T-helper 17 cell (primary cell): ENCODE data around the gene CLEC19A. TPM values are rescaled to one million over a fixed set of nuclear protein-coding genes. Genes with fewer than 3 reads are reported as not detected.
"Not testable (repeated sequence)": the region's sequence is repeated elsewhere in the genome, so short reads cannot be mapped to it uniquely, and the experiment has no call there.

ENCODE experiments used
- ATAC-seq: fragments of 150-1000 bp; cut with Tn5 transposase; 2 replicates; pipeline ENCODE4 v1.10.0; 2021; ENCODE audit warnings: mild to moderate bottlenecking, moderate library complexity
- DNase-seq, 3 donors: peaks; one replicate each; pipeline versions ENCODE4 v3.0.0 to v3.0.0-alpha.2; 2020 to 2021
- H3K9me3 ChIP-seq: one replicate; pipeline ENCODE4 v1.7.0; 2013; ENCODE audit warnings: low read length, mild to moderate bottlenecking; ENCODE audit not compliant: control insufficient read depth, poor library complexity, severe bottlenecking
- H3K27ac Mint-ChIP-seq: one replicate; pipeline ENCODE4 v1.8.0; 2022; ENCODE audit warnings: mild to moderate bottlenecking, moderate library complexity, mixed read lengths
- H3K27me3 Mint-ChIP-seq: one replicate; pipeline ENCODE4 v1.8.0; 2022; ENCODE audit warnings: mixed read lengths
- H3K36me3 Mint-ChIP-seq: one replicate; pipeline ENCODE4 v1.8.0; 2022; ENCODE audit warnings: low read depth, mixed read lengths
- H3K4me1 Mint-ChIP-seq: one replicate; pipeline ENCODE4 v1.8.0; 2022; ENCODE audit warnings: mild to moderate bottlenecking, mixed read lengths
- H3K4me3 Mint-ChIP-seq: one replicate; pipeline ENCODE4 v1.8.0; 2022; ENCODE audit warnings: mild to moderate bottlenecking, moderate library complexity, mixed read lengths
- total RNA-seq, 4 donors: library from RNA in 2 of 4; stranded (reverse) in 2 of 4; gene quantifications; one replicate each; pipeline ENCODE4 v1.2.3 and lab custom pipeline; 2022 to 2026

Gene CLEC19A
- total RNA-seq, 2 donors from 2014 or later, result not detected

GRCh38 chr16:19315889-19316433, 30.4 kb downstream of the CLEC19A start:
- ATAC-seq, result no peak
- Mint-ChIP-seq H3K27me3 (no peaks in the 10 kb centered on the region), H3K4me1 (no peaks in the 10 kb centered on the region), H3K36me3 (no peaks in the 10 kb centered on the region), H3K4me3 (no peak overlapping the region), H3K27ac (no peak overlapping the region)
- no peak for DNase-seq
- H3K9me3 ChIP-seq, result no peaks in the 10 kb centered on the region

GRCh38 chr16:19316846-19317245, 31.3 kb downstream of the CLEC19A start:
- Mint-ChIP-seq H3K4me3 (no peak overlapping the region), H3K27me3 (no peaks in the 10 kb centered on the region), H3K4me1 (no peaks in the 10 kb centered on the region), H3K36me3 (no peaks in the 10 kb centered on the region), H3K27ac (no peak overlapping the region)
- DNase-seq, result no peak
- no peaks in the 10 kb centered on the region for H3K9me3 ChIP-seq
- ATAC-seq, result no peak

GRCh38 chr16:19321186-19321585, 35.7 kb downstream of the CLEC19A start:
- not testable (repeated sequence) for H3K27me3 Mint-ChIP-seq, H3K4me1 Mint-ChIP-seq, ATAC-seq, H3K27ac Mint-ChIP-seq, H3K36me3 Mint-ChIP-seq, H3K4me3 Mint-ChIP-seq, DNase-seq, H3K9me3 ChIP-seq

GRCh38 chr16:19323596-19323995, 38.1 kb downstream of the CLEC19A start:
- DNase-seq (no peak), ATAC-seq (no peak)
- H3K4me3 Mint-ChIP-seq, result no peak overlapping the region
- no peaks in the 10 kb centered on the region for H3K27me3 Mint-ChIP-seq
- no peaks in the 10 kb centered on the region for H3K9me3 ChIP-seq
- H3K36me3 Mint-ChIP-seq, result no peaks in the 10 kb centered on the region
- no peaks in the 10 kb centered on the region for H3K4me1 Mint-ChIP-seq
- H3K27ac Mint-ChIP-seq, result no peak overlapping the region

GRCh38 chr16:19328364-19328763, 42.8 kb downstream of the CLEC19A start:
- no peaks in the 10 kb centered on the region for H3K9me3 ChIP-seq
- DNase-seq (no peak), ATAC-seq (no peak)
- no peak overlapping the region for H3K27ac Mint-ChIP-seq
- no peaks in the 10 kb centered on the region for H3K36me3 Mint-ChIP-seq
- no peaks in the 10 kb centered on the region for H3K4me1 Mint-ChIP-seq
- peaks cover 8% of the 10 kb centered on the region for H3K27me3 Mint-ChIP-seq
- H3K4me3 Mint-ChIP-seq, result no peak overlapping the region

GRCh38 chr16:19329932-19330331, 44.4 kb downstream of the CLEC19A start:
- no peaks in the 10 kb centered on the region for H3K9me3 ChIP-seq
- peaks cover 8% of the 10 kb centered on the region for H3K27me3 Mint-ChIP-seq
- no peaks in the 10 kb centered on the region for H3K36me3 Mint-ChIP-seq
- DNase-seq (no peak), ATAC-seq (no peak)
- no peak overlapping the region for H3K27ac Mint-ChIP-seq
- no peaks in the 10 kb centered on the region for H3K4me1 Mint-ChIP-seq
- H3K4me3 Mint-ChIP-seq, result no peak overlapping the region

- H3K27me3 Mint-ChIP-seq, result peaks cover 8% of the 10 kb centered on the region
- no peak for ATAC-seq
- no peaks in the 10 kb centered on the region for H3K36me3 Mint-ChIP-seq
- no peaks in the 10 kb centered on the region for H3K4me1 Mint-ChIP-seq
- no peak overlapping the region for H3K27ac Mint-ChIP-seq
- DNase-seq, result no peak
- no peak overlapping the region for H3K4me3 Mint-ChIP-seq
- no peaks in the 10 kb centered on the region for H3K9me3 ChIP-seq
Observed at GRCh38 chr16:19330841-19331397, 45.4 kb downstream of the CLEC19A start.

- no peak for DNase-seq
- H3K4me3 Mint-ChIP-seq, result no peak overlapping the region
- ATAC-seq, result no peak
- no peaks in the 10 kb centered on the region for H3K4me1 Mint-ChIP-seq
- no peak overlapping the region for H3K27ac Mint-ChIP-seq
- H3K27me3 Mint-ChIP-seq, result peaks cover 8% of the 10 kb centered on the region
- H3K36me3 Mint-ChIP-seq, result no peaks in the 10 kb centered on the region
- no peaks in the 10 kb centered on the region for H3K9me3 ChIP-seq
Observed at GRCh38 chr16:19331794-19332193, 46.3 kb downstream of the CLEC19A start.

GRCh38 chr16:19338335-19338734, 52.8 kb downstream of the CLEC19A start:
- no peak overlapping the region for H3K4me3 Mint-ChIP-seq
- ATAC-seq, result no peak
- H3K27me3 Mint-ChIP-seq, result peaks cover 4% of the 10 kb centered on the region
- no peak overlapping the region for H3K27ac Mint-ChIP-seq
- no peaks in the 10 kb centered on the region for H3K4me1 Mint-ChIP-seq
- H3K9me3 ChIP-seq, result no peaks in the 10 kb centered on the region
- peaks cover 2% of the 10 kb centered on the region for H3K36me3 Mint-ChIP-seq
- no peak for DNase-seq

GRCh38 chr16:19344224-19344801, 58.8 kb downstream of the CLEC19A start:
- Mint-ChIP-seq H3K4me1 (no peaks in the 10 kb centered on the region), H3K27me3 (peaks cover 22% of the 10 kb centered on the region), H3K27ac (no peak overlapping the region), H3K4me3 (no peak overlapping the region), H3K36me3 (peaks cover 2% of the 10 kb centered on the region)
- no peaks in the 10 kb centered on the region for H3K9me3 ChIP-seq
- no peak for DNase-seq
- ATAC-seq, result no peak

GRCh38 chr16:19344980-19345379, 59.4 kb downstream of the CLEC19A start:
- H3K9me3 ChIP-seq, result no peaks in the 10 kb centered on the region
- no peaks in the 10 kb centered on the region for H3K4me1 Mint-ChIP-seq
- H3K36me3 Mint-ChIP-seq, result peaks cover 2% of the 10 kb centered on the region
- H3K27ac Mint-ChIP-seq, result no peak overlapping the region
- ATAC-seq (no peak), DNase-seq (no peak)
- H3K4me3 Mint-ChIP-seq, result no peak overlapping the region
- peaks cover 22% of the 10 kb centered on the region for H3K27me3 Mint-ChIP-seq

GRCh38 chr16:19346335-19346922, 60.9 kb downstream of the CLEC19A start:
- peaks cover 22% of the 10 kb centered on the region for H3K27me3 Mint-ChIP-seq
- no peaks in the 10 kb centered on the region for H3K4me1 Mint-ChIP-seq
- no peak for ATAC-seq

GRCh38 chr16:19348125-19348524, 62.6 kb downstream of the CLEC19A start:
- Mint-ChIP-seq H3K4me3 (no peak overlapping the region), H3K36me3 (no peaks in the 10 kb centered on the region), H3K27me3 (peaks cover 18% of the 10 kb centered on the region), H3K27ac (no peak overlapping the region), H3K4me1 (no peaks in the 10 kb centered on the region)
- no peaks in the 10 kb centered on the region for H3K9me3 ChIP-seq
- DNase-seq (no peak), ATAC-seq (no peak)

More at GRCh38 chr16:19346335-19346922, 60.9 kb downstream of the CLEC19A start:
- no peak for DNase-seq
- H3K9me3 ChIP-seq, result no peaks in the 10 kb centered on the region
- Mint-ChIP-seq H3K27ac (no peak overlapping the region), H3K4me3 (no peak overlapping the region), H3K36me3 (peaks cover 2% of the 10 kb centered on the region)
